H1 (cell line): ENCODE data around the gene PREB. TPM values are rescaled to one million over a fixed set of nuclear protein-coding genes. Genes with fewer than 3 reads are reported as not detected.

Source experiments
- CTCF ChIA-PET: fragments of 300-600 bp; sonication (Branson Sonifier 250); formaldehyde crosslinking; loops from one replicate; lab custom pipeline; 2021; ENCODE audit not compliant: partially characterized antibody; lab: Charles Lee
- POLR2A ChIA-PET: fragments of 300-600 bp; sonication (Branson Sonifier 250); formaldehyde crosslinking; loops from one replicate; lab custom pipeline; 2021; ENCODE audit warnings: inconsistent platforms; ENCODE audit not compliant: partially characterized antibody; lab: Charles Lee
- DNase-seq, 2 experiments: peaks; one replicate each; pipeline versions ENCODE4 v3.0.0 to v3.0.0-alpha.2; 2010 to 2022; ENCODE audit warnings: low spot score in 2 of 2, low read depth in 1 of 2, mixed read lengths in 1 of 2
- FAIRE-seq: peaks from 2 replicates; lab custom pipeline; 2011; peaks lifted over from hg19 to GRCh38; lab: Jason Lieb, UNC
- H2AFZ ChIP-seq: 2 replicates; pipeline ENCODE4 v1.8.1; 2012; ENCODE audit warnings: low read length, inconsistent platforms
- H2AK5ac ChIP-seq: 2 replicates; pipeline ENCODE4 v1.6.1; 2013; ENCODE audit warnings: low read depth, low read length
- H2BK120ac ChIP-seq: replicated peaks from 2 replicates; pipeline ENCODE3; 2013; ENCODE audit warnings: low read depth, low read length, inconsistent platforms
- H2BK12ac ChIP-seq: 2 replicates; pipeline ENCODE4 v1.6.1; 2013; ENCODE audit warnings: low read depth, low read length
- H2BK15ac ChIP-seq: 2 replicates; pipeline ENCODE4 v1.6.1; 2013; ENCODE audit warnings: low read length
- H2BK20ac ChIP-seq: 2 replicates; pipeline ENCODE4 v1.6.1; 2013; ENCODE audit warnings: low read length
- H2BK5ac ChIP-seq: 2 replicates; pipeline ENCODE4 v1.6.1; 2013; ENCODE audit warnings: low read depth, low read length
- H3K14ac ChIP-seq: 2 replicates; pipeline ENCODE4 v1.6.1; 2013; ENCODE audit warnings: inconsistent platforms; ENCODE audit not compliant: insufficient read length
- H3K18ac ChIP-seq: 2 replicates; pipeline ENCODE4 v1.6.1; 2013; ENCODE audit warnings: low read length; ENCODE audit errors: extremely low read depth
- H3K23ac ChIP-seq: 2 replicates; pipeline ENCODE4 v1.6.1; 2013; ENCODE audit warnings: inconsistent platforms; ENCODE audit not compliant: insufficient read length
- H3K23me2 ChIP-seq: 2 replicates; pipeline ENCODE4 v1.6.1; 2013; ENCODE audit warnings: low read depth, low read length
- H3K27ac ChIP-seq: 2 replicates; pipeline ENCODE4 v1.6.1; 2011; ENCODE audit warnings: low read depth, low read length, inconsistent platforms
- H3K27me3 ChIP-seq, 4 experiments: replicated peaks in 1 of 4; 1 replicate in 1 of 4; 2 replicates in 3 of 4; pipeline versions ENCODE4 v1.6.1 to v1.8.1; 2011 to 2013; ENCODE audit warnings: low read length in 3 of 4, mild to moderate bottlenecking in 3 of 4, inconsistent platforms in 2 of 4, mixed read lengths in 2 of 4, moderate library complexity in 1 of 4; ENCODE audit not compliant: control insufficient read depth in 3 of 4, insufficient read depth in 3 of 4; ENCODE audit errors: extremely low read depth in 1 of 4
- H3K36me3 ChIP-seq, 4 experiments: 2 replicates each; pipeline versions ENCODE4 v1.6.1 to v1.8.1; 2011 to 2013; ENCODE audit warnings: mild to moderate bottlenecking in 4 of 4, low read length in 3 of 4, moderate library complexity in 2 of 4, control low read depth in 1 of 4, inconsistent platforms in 1 of 4; ENCODE audit not compliant: insufficient read depth in 4 of 4, control insufficient read depth in 2 of 4
- H3K4ac ChIP-seq: replicated peaks from 2 replicates; pipeline ENCODE3; 2013; ENCODE audit warnings: low read length, low read depth, mixed read lengths, inconsistent platforms; ENCODE audit not compliant: insufficient read length
- H3K4me1 ChIP-seq, 4 experiments: replicated peaks in 1 of 4; 1 replicate in 1 of 4; 2 replicates in 3 of 4; pipeline versions ENCODE4 v1.6.1 to v1.8.1; 2011 to 2013; ENCODE audit warnings: low read length in 3 of 4, inconsistent platforms in 2 of 4, mixed read lengths in 1 of 4; ENCODE audit not compliant: insufficient read depth in 4 of 4, control insufficient read depth in 3 of 4
- H3K4me2 ChIP-seq, 2 experiments: 2 replicates each; pipeline versions ENCODE4 v1.6.1 to v1.8.1; 2011 to 2013; ENCODE audit warnings: low read depth in 2 of 2, low read length in 2 of 2, control low read depth in 1 of 2, inconsistent platforms in 1 of 2, mild to moderate bottlenecking in 1 of 2; ENCODE audit not compliant: insufficient read depth in 1 of 2
- H3K4me3 ChIP-seq, 4 experiments: fragments of 200-600, 300-600 bp in 1 of 4; sonication (generic), shearing (Covaris generic), sonication (Bioruptor Twin) in 1 of 4; 2 replicates each; pipeline versions ENCODE4 v1.5.1 to v1.8.1; 2011 to 2016; ENCODE audit warnings: low read length in 4 of 4, low read depth in 3 of 4, control low read depth in 2 of 4, inconsistent platforms in 2 of 4, mild to moderate bottlenecking in 2 of 4, mixed read lengths in 1 of 4, moderate library complexity in 1 of 4; ENCODE audit not compliant: insufficient read depth in 2 of 4; ENCODE audit errors: extremely low read depth in 1 of 4
- H3K56ac ChIP-seq: replicated peaks from 2 replicates; pipeline ENCODE3; 2013; ENCODE audit warnings: low read depth, mild to moderate bottlenecking, mixed read lengths, low read length, inconsistent platforms; ENCODE audit not compliant: insufficient read length
- H3K79me1 ChIP-seq: 2 replicates; pipeline ENCODE4 v1.6.1; 2013; ENCODE audit warnings: low read depth, low read length, control low read depth
- H3K79me2 ChIP-seq, 2 experiments: 2 replicates each; pipeline versions ENCODE4 v1.6.1 to v1.8.1; 2012 to 2013; ENCODE audit warnings: low read length in 2 of 2, mild to moderate bottlenecking in 2 of 2, inconsistent platforms in 1 of 2; ENCODE audit not compliant: insufficient read depth in 2 of 2, control insufficient read depth in 1 of 2
- H3K9ac ChIP-seq, 4 experiments: replicated peaks in 1 of 4; 1 replicate in 1 of 4; 2 replicates in 3 of 4; pipeline versions ENCODE4 v1.6.1 to v1.8.1; 2011 to 2013; ENCODE audit warnings: low read depth in 3 of 4, low read length in 3 of 4, control low read depth in 2 of 4, mild to moderate bottlenecking in 2 of 4, moderate library complexity in 2 of 4, inconsistent platforms in 1 of 4; ENCODE audit errors: extremely low read depth in 1 of 4
- H3K9me3 ChIP-seq, 2 experiments: 2 replicates each; pipeline versions ENCODE4 v1.6.1 to v1.8.1; 2012 to 2013; ENCODE audit warnings: mild to moderate bottlenecking in 2 of 2, moderate library complexity in 2 of 2, control low read depth in 1 of 2, inconsistent platforms in 1 of 2, low read depth in 1 of 2, low read length in 1 of 2, mixed read lengths in 1 of 2; ENCODE audit not compliant: insufficient read depth in 2 of 2
- H4K20me1 ChIP-seq, 2 experiments: replicated peaks in 1 of 2; 2 replicates each; pipeline versions ENCODE3 to v1.8.1; 2011 to 2013; ENCODE audit warnings: inconsistent platforms in 2 of 2, low read length in 2 of 2, mild to moderate bottlenecking in 1 of 2; ENCODE audit not compliant: insufficient read depth in 2 of 2, control insufficient read depth in 1 of 2
- H4K5ac ChIP-seq: 2 replicates; pipeline ENCODE4 v1.6.1; 2013; ENCODE audit warnings: low read length, low read depth, mixed read lengths, inconsistent platforms; ENCODE audit not compliant: insufficient read length
- H4K8ac ChIP-seq: 2 replicates; pipeline ENCODE4 v1.8.0; 2013; ENCODE audit warnings: mild to moderate bottlenecking, moderate library complexity, low read length, inconsistent platforms; ENCODE audit not compliant: insufficient read depth; ENCODE audit errors: extremely low read depth
- H4K91ac ChIP-seq: replicated peaks from 2 replicates; pipeline ENCODE3; 2013; ENCODE audit warnings: low read length, mixed read lengths, inconsistent platforms; ENCODE audit not compliant: insufficient read length
- EZH2 ChIP-seq: fragments of 200-600 bp; sonication (generic); IDR thresholded peaks from 2 replicates; pipeline ENCODE4 v1.7.1; 2012; ENCODE audit warnings: low read depth, mild to moderate bottlenecking, moderate library complexity, low read length, inconsistent platforms; ENCODE audit not compliant: severe bottlenecking
- POLR2AphosphoS5 ChIP-seq: IDR thresholded peaks from 2 replicates; pipeline ENCODE4 v1.6.1; 2011; ENCODE audit warnings: low read depth, low read length
- RBBP5 ChIP-seq: IDR thresholded peaks from 2 replicates; pipeline ENCODE4 v1.7.1; 2012; ENCODE audit warnings: low read depth, mild to moderate bottlenecking, inconsistent platforms, low read length, moderate library complexity, borderline replicate concordance
- RNF2 ChIP-seq: fragments of 200-900, 300-1000 bp; sonication (generic); IDR thresholded peaks from 2 replicates; pipeline ENCODE4 v1.7.1; 2016; ENCODE audit warnings: borderline replicate concordance, low read depth, mild to moderate bottlenecking, antibody characterized with exemption, low read length; ENCODE audit not compliant: poor library complexity, severe bottlenecking; ENCODE audit errors: missing control alignments
- SIX5 ChIP-seq: IDR thresholded peaks from 2 replicates; pipeline ENCODE4 v1.6.1; 2011; ENCODE audit warnings: mild to moderate bottlenecking, low read depth, low read length
- TAF7 ChIP-seq: optimal IDR thresholded peaks from 2 replicates; pipeline ENCODE3; 2011; ENCODE audit warnings: low read depth, mild to moderate bottlenecking, inconsistent platforms, low read length, moderate library complexity, borderline replicate concordance
- TBP ChIP-seq: IDR thresholded peaks from 2 replicates; pipeline ENCODE4 v1.6.1; 2011; ENCODE audit warnings: low read depth, low read length, improper control_type of control experiment
- WGBS, 2 experiments: shearing (Covaris generic) in 1 of 2; methylation state at CpG; one replicate each; pipeline versions ENCODE4 v1.1.6 to v1.1.7; 2013 to 2015; ENCODE audit warnings: low lambda C conversion rate in 2 of 2, mixed read lengths in 2 of 2, inconsistent platforms in 1 of 2, low coverage in 1 of 2, missing lambda C conversion rate in 1 of 2; ENCODE audit not compliant: insufficient replicate concordance in 2 of 2, insufficient coverage in 1 of 2, insufficient read length in 1 of 2; ENCODE audit errors: extremely low coverage in 1 of 2, missing lambda C conversion rate in 1 of 2; 5-methylcytosine and 5-hydroxymethylcytosine counted together
- polyA plus RNA-seq, 7 experiments: library from polyadenylated mRNA; depleted of rRNA in 3 of 7; stranded (reverse) in 5 of 7; unstranded in 2 of 7; fragments of >200 nt in 5 of 7; fragments of 200-250 nt in 2 of 7; gene quantifications; 1 replicate in 5 of 7; 2 replicates in 1 of 7; 4 replicates in 1 of 7; pipeline versions ENCODE4 v1.2.1 to v1.2.3, GENCODE V29; 2011 to 2013; ENCODE audit warnings: missing spikeins in 2 of 7, mixed read lengths in 2 of 7
- total RNA-seq: library from RNA; stranded (reverse); fragmentation: NEBNext Ultra II Directional; extraction: Animal tissue kit (Norgen Biotek cat#: 25700); gene quantifications from 2 replicates; pipeline ENCODE4 v1.2.1, GENCODE V29; 2021
- TF ChIP-seq, protein P1 (sequence below): IDR thresholded peaks from 2 replicates; pipeline ENCODE4 v1.6.1; 2011; ENCODE audit warnings: low read length, improper control_type of control experiment
- TF ChIP-seq, protein P2 (sequence below): IDR thresholded peaks from 2 replicates; pipeline ENCODE4 v1.6.1; 2012; ENCODE audit warnings: low read length, inconsistent platforms
- TF ChIP-seq, protein P3 (sequence below): IDR thresholded peaks from 2 replicates; pipeline ENCODE4 v1.6.1; 2012; ENCODE audit warnings: inconsistent platforms

Gene PREB
- total and polyA plus RNA-seq, 2 of the 8 experiments (the other 6 are each of a cell fraction or from before 2014, with no cell fraction given): 54.1 to 72.2 TPM

DNA sequence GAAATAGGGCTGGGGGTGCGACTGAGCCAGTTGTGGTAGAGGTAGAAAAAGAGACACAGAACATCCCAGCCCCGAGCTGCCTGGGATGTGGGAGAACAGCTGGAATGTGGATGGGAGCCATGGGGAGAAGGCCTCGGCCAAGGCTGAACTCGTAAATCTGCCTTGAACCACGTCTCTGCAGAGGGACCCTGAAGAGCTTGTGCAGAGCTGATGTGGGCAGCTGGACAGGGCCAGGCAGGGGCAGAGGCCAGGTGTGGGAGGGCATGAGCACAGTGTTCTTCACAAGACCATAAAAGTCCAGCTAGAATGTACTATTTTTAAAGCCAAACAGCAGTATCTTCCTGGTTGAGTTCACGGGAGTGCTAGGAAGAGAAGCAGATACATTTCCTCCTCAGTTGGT, 20.1 kb upstream of the PREB start:
- no peak for DNase-seq
- Histone ChIP-seq H2BK20ac (no peak overlapping the region), H2BK120ac (no peak overlapping the region), H3K27ac (no peak overlapping the region), H4K8ac (no peak overlapping the region), H2AK5ac (no peak overlapping the region), H3K4ac (no peak overlapping the region), H2BK5ac (no peak overlapping the region), H3K4me1 (no peaks in the 10 kb centered on the region; a peak in 1 of 7 replicates), H4K91ac (no peak overlapping the region), H3K18ac (no peak overlapping the region), H3K36me3 (no peaks in the 10 kb centered on the region), H3K27me3 (no peaks in the 10 kb centered on the region), H3K23me2 (no peaks in the 10 kb centered on the region), H3K4me2 (no peak overlapping the region), H3K9ac (no peak overlapping the region), H2BK15ac (no peak overlapping the region), H3K56ac (no peak overlapping the region), H3K4me3 (no peak overlapping the region), H2AFZ (no peak overlapping the region), H3K9me3 (no peaks in the 10 kb centered on the region), H3K14ac (no peak overlapping the region), H4K5ac (no peak overlapping the region), H3K79me1 (no peaks in the 10 kb centered on the region), H2BK12ac (0 out of 2 replicates have a peak overlapping the region, but pooled peaks have one; percentile 60), H3K23ac (no peak overlapping the region), H4K20me1 (no peaks in the 10 kb centered on the region), H3K79me2 (no peaks in the 10 kb centered on the region)
- ChIA-PET POLR2A (interaction anchor here (1.4 kb wide), 1 partner anchor 9 kb away, joined by 6 read pairs; no protein-coding TSS in a partner anchor), CTCF (interaction anchor here (0.7 to 2.9 kb wide), 7 partner anchors 13 to 80 kb away, joined by 3 to 14 read pairs (median 3); partner anchors contain the start of gene PREB)
- 84% methylated on average over 6 of the region's 6 CpGs; no CpG with 5 or more reads in 1 of the 2 experiments for WGBS, 2 experiments
- FAIRE-seq: no peak
- TF ChIP-seq, protein P1, sequence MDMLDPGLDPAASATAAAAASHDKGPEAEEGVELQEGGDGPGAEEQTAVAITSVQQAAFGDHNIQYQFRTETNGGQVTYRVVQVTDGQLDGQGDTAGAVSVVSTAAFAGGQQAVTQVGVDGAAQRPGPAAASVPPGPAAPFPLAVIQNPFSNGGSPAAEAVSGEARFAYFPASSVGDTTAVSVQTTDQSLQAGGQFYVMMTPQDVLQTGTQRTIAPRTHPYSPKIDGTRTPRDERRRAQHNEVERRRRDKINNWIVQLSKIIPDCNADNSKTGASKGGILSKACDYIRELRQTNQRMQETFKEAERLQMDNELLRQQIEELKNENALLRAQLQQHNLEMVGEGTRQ: no peak
- TF ChIP-seq EZH2: no peak
- TF ChIP-seq RBBP5: no peak
- TF ChIP-seq, protein P2, sequence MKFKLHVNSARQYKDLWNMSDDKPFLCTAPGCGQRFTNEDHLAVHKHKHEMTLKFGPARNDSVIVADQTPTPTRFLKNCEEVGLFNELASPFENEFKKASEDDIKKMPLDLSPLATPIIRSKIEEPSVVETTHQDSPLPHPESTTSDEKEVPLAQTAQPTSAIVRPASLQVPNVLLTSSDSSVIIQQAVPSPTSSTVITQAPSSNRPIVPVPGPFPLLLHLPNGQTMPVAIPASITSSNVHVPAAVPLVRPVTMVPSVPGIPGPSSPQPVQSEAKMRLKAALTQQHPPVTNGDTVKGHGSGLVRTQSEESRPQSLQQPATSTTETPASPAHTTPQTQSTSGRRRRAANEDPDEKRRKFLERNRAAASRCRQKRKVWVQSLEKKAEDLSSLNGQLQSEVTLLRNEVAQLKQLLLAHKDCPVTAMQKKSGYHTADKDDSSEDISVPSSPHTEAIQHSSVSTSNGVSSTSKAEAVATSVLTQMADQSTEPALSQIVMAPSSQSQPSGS: no peak
- TF ChIP-seq TBP: no peak
- TF ChIP-seq TAF7: no peak
- TF ChIP-seq POLR2AphosphoS5: no peak
- TF ChIP-seq SIX5: no peak
- TF ChIP-seq, protein P3, sequence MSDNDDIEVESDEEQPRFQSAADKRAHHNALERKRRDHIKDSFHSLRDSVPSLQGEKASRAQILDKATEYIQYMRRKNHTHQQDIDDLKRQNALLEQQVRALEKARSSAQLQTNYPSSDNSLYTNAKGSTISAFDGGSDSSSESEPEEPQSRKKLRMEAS: no peak
- TF ChIP-seq RNF2: no peak
